CD4-positive, alpha-beta T cell treated with Interleukin-17A for 4 hours (primary cell): ENCODE data around the gene AMPD2.

ENCODE experiments used
- DNase-seq: peaks from one replicate; pipeline ENCODE4 v3.0.0-alpha.2; 2020; ENCODE audit warnings: mixed read lengths

Gene AMPD2

DNA sequence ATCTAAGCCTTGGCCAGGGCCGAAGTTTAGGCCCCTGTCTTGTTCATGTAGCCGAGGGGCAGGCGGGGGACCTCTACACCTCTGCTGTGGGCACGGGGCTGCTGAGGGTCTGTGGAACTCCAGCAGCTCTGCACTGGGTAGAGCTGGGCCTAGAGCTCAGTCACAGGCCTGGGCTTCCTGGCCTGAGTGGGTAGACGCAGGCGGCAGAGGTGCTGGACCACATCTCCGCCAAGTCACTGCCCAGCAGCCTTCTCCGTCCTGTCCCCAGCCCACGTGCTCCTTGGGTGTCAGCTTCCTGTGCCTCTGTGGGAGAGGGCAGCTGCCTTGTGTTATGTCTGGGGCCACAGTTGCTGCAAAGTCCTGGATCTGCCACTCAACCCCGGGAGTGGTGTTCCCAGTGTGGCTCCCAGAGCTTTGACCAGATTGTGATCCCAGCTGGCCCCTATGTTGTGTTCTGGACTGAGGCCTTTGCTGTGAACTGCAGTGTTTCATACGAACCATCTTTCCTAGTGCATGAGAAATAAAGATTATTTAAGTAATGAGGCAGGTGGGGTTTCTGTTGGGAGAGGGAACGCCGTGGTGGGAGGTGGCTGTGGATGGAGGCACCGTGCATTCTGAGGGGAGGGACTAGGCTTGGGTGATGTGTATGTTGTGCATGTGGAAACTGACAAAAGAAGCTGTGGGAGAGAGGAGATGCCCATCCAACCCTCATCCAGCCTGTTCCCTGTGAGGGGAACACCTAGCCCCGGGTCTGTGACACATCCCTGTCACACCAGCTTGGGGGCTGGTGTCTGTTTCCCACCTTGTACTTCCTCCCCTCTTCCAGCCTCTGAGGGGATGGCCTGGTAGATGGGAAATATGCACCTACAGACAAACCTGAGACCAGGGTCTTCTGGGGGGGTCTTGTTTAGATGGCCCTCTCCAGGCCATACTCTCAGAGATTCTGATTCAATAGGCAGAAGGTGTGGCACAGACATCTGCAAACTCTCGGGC lies 12.2 kb downstream of the AMPD2 start:
- DNase-seq: no peak

GRCh38 chr1:109632671-109633346 lies 13.2 kb downstream of the AMPD2 start:
- DNase-seq: no peak

GRCh38 chr1:109634292-109634691 lies 14.7 kb downstream of the AMPD2 start:
- DNase-seq: no peak

DNA sequence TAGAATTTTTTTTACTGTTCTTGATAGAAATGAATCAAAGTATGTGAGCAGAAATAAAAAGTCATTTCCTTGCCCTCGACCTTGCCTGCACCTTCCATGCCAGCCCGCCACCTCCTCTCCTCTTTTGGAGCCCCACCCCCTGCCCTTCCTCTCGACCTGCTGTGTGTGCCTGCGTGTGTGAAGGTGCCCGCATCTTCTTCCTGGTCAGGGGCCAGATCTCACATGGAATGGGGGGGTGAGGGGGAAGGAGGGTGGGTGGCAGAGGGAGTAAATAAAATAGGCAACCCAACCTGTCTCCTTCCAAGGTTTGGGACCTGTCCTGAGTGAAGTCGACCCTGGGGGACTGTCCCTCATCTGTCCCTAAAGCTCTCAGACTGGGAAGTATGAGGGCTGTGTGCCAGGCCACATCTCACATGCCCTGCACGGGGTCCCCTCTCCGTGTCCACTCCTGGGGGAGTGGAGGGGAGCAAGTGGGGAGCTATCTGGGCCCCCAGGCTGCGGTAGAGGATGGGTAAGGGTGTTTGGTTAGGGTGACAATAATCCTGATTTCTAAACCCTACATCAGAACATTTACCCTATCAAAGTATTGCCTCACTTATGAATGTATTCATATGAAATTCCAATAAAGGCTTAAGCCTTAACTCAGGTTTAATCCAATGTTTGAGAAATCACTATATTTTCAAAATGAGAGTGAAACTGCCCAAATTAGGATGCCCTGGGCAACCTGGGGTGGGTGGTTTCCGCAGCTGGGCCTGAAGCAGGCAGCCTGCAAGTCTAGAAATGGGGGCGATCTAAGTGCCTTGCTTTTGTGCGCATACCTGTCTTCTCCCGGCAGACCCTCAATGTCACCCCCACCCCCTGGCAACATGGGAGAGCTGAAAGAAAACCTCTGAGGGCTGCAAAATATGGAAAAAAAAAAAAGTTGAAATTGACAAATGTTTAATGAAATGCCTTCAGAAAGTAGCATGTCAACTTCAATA lies 15.4 kb downstream of the AMPD2 start:
- DNase-seq: peak; percentile 60

GRCh38 chr1:109635862-109636200 lies 16.2 kb downstream of the AMPD2 start:
- DNase-seq: no peak

GRCh38 chr1:109636201-109636952 lies 16.7 kb downstream of the AMPD2 start:
- no peak for DNase-seq

GRCh38 chr1:109637446-109637845 lies 17.8 kb downstream of the AMPD2 start:
- DNase-seq: no peak

- no peak for DNase-seq
Measured at GRCh38 chr1:109639063-109639840, 19.6 kb downstream of the AMPD2 start.

DNA sequence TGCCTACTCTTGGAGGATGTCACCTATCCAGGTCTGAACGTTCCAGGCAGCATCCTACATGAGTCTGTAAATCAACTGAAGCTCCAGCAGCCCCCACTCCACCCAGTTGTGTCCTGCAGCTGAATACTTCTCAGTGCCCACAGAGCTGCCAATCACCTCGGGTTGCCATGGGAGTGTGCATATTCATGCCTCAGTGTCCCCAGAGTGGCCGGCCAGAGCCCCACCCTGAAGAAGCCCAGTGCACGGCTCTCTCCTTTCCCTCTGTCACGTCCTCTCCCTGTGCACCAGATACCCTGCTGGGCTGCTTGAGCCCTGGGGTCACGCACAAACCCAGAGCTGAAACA lies 20.2 kb downstream of the AMPD2 start:
- no peak for DNase-seq

GRCh38 chr1:109640285-109640865 lies 20.7 kb downstream of the AMPD2 start:
- DNase-seq: peak; percentile 93

GRCh38 chr1:109641078-109641740 lies 21.6 kb downstream of the AMPD2 start:
- DNase-seq: no peak

DNA sequence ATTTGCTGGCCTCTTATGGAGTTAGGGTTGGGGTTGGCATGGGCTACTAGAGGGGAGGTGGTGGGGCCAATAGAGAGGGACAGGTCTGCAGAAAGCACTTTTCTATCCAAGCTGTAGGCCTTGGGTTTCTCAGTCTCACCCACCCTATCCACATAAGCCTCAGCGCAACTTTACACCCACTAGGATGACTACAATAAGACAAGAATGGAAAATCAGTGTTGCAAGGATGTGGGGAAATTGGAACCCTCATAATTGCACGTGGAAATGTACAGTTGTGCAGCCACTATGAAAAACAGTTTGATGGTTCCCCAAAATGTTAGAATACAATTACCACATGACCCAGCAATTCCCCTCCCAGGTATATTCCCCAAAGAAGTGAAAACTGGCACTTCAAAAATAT lies 22.2 kb downstream of the AMPD2 start:
- DNase-seq: no peak

GRCh38 chr1:109642626-109643025 lies 23.0 kb downstream of the AMPD2 start:
- no peak for DNase-seq

GRCh38 chr1:109643385-109644230 lies 24.0 kb downstream of the AMPD2 start:
- peak; percentile 90 for DNase-seq

DNA sequence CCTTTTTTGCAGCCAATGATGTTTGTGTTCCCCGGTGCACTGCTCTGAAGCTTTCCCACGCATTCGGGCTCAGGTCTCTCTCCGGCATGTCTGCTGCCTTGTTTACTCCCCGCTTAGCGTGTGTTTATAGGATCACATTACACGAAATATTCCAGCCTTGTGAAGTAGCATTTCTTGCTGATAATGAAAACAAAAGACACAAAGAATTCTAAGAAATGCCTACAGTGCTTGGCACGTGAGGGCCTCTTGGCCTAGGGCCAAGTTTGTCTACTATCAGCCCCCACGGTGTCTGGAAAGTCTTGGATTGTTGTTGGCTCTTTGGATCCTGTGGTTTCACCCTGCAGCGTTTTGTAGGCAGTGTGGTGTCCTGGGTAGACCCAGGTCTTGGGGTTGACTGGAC lies 25.0 kb downstream of the AMPD2 start:
- DNase-seq: no peak

DNA sequence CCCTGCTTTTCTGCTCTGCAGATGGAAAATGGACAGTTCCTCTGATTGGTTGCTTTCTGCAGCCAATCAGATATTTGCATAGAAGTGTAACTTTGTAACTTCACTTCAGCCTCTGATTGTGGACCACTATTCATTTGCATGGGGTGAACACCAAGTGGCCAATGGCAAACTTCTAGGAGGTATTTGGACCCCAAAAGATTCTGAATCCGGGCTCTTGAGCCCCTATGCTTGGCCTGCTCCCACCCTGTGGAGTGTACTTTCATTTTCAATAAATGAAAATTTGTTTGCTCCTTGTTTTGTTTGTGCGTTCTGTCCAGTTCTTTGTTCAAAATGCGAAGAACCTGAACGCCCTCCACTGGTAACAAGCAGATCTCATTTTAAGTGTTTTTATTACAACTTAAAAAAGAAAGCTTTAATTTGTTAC lies 29.9 kb downstream of the AMPD2 start:
- DNase-seq: no peak

DNA sequence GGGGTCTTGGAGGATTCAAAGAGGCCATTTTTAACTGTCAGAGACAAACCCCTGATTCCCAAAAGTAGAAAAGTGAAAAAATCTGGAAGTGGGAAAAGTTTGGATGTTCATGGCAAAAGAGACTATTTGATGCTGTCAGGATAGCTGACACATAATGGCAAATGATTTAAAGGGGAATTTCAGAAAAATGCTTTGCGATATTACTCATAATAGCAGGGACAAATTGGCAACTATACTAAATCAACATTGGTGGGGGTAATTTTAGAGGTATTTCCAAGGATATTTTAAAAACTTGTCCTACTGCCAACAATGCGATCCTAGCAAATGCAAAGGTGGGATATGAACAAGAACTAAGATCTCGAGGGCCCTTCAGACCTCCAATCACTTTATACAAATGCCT lies 31.0 kb downstream of the AMPD2 start:
- no peak for DNase-seq

DNA sequence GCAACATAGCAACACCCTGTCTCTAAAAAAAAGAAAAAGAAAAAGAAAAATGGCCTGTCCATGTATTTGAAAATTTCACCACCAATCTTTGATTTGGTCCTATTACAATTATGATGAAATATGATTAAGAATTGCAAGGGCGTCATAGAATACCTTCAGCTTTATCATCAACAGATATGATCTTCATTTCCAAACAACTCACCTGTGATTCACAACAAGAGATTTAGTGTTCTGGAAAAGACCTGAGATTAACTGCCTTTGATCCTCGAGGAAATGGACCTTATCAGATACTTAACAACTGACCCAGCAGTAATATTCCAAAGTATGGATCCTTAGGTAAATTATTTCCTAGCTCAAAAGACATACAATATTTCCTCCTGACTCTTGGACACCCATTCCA lies 32.8 kb downstream of the AMPD2 start:
- no peak for DNase-seq

GRCh38 chr1:109653306-109653705 lies 33.7 kb downstream of the AMPD2 start:
- DNase-seq: no peak

DNA sequence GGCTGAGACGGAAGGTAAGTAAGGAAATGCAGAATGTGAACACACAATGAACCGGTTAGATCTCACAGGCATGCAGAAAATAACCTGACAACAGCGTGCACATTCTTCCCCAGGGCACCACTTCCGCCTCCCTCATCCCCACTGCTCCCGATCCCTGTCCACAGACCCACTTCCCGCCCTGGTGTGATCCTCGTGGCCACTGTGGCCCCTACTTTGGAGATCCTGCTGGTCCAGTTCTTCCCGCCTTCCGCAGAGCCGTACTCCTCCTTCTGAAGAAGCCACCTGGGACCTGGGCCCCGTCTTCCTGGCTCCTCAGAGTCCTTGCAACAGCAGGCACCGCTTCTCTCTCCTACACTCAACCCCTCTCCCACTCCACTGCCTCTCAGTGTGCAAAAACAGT lies 34.9 kb downstream of the AMPD2 start:
- DNase-seq: no peak
